ENCODE data around the gene GNB1.
A peak's percentile ranks its signal among the peaks of the same experiment; 100 is the strongest.

GNB1 gene

GRCh38 chr1:1910651-1911331 lies 19.9 kb upstream of the GNB1 start:
- no peak for DNase-seq (ENCODE audit: low read depth in 2 of 2)

GRCh38 chr1:1910033-1910465 lies 19.2 kb upstream of the GNB1 start:
- DNase-seq (ENCODE audit: low read depth in 2 of 2), result no peak

- DNase-seq (ENCODE audit: low read depth in 2 of 2), result no peak
Observed at GRCh38 chr1:1908506-1908791, 17.6 kb upstream of the GNB1 start.

GRCh38 chr1:1907098-1907736 lies 16.3 kb upstream of the GNB1 start:
- no peak for DNase-seq (ENCODE audit: low read depth in 2 of 2)

- peak in 1 of 2 donors; percentile 36 for DNase-seq (ENCODE audit: low read depth in 2 of 2)
Observed at GRCh38 chr1:1906185-1907097, 15.6 kb upstream of the GNB1 start.

- DNase-seq (ENCODE audit: low read depth in 2 of 2), result no peak
Observed at GRCh38 chr1:1903224-1903623, 12.3 kb upstream of the GNB1 start.

- no peak for DNase-seq (ENCODE audit: low read depth in 2 of 2)
Observed at GRCh38 chr1:1901641-1902294, 10.9 kb upstream of the GNB1 start.

GRCh38 chr1:1900883-1901640 lies 10.2 kb upstream of the GNB1 start:
- DNase-seq (ENCODE audit: low read depth in 2 of 2), result no peak

- no peak for DNase-seq (ENCODE audit: low read depth in 2 of 2)
Observed at GRCh38 chr1:1899967-1900327, 9.1 kb upstream of the GNB1 start.

GRCh38 chr1:1899266-1899966 lies 8.5 kb upstream of the GNB1 start:
- DNase-seq (ENCODE audit: low read depth in 2 of 2), result no peak

GRCh38 chr1:1898246-1898933 lies 7.5 kb upstream of the GNB1 start:
- no peak for DNase-seq (ENCODE audit: low read depth in 2 of 2)

- DNase-seq (ENCODE audit: low read depth in 2 of 2), result no peak
Observed at GRCh38 chr1:1895456-1896336, 4.8 kb upstream of the GNB1 start.

- DNase-seq (ENCODE audit: low read depth in 2 of 2), result no peak
Observed at GRCh38 chr1:1895060-1895418, 4.2 kb upstream of the GNB1 start.

- DNase-seq (ENCODE audit: low read depth in 2 of 2), result no peak
Observed at GRCh38 chr1:1894354-1895059, 3.6 kb upstream of the GNB1 start.

GRCh38 chr1:1893997-1894353 lies 3.1 kb upstream of the GNB1 start:
- no peak for DNase-seq (ENCODE audit: low read depth in 2 of 2)

GRCh38 chr1:1893291-1893985 lies 2.6 kb upstream of the GNB1 start:
- DNase-seq (ENCODE audit: low read depth in 2 of 2), result no peak

- DNase-seq (ENCODE audit: low read depth in 2 of 2), result no peak
Observed at GRCh38 chr1:1892763-1893120, 1.9 kb upstream of the GNB1 start.

GRCh38 chr1:1892079-1892762 lies 1.3 kb upstream of the GNB1 start:
- DNase-seq (ENCODE audit: low read depth in 2 of 2), result no peak
